NK-92 (cell line): ENCODE measurements around the gene PAMR1.

Experiments
- DNase-seq: peaks from one replicate; lab custom pipeline; 2025; ENCODE audit not compliant: unreplicated experiment; lab: John Stamatoyannopoulos, UW

The PAMR1 gene

DNA sequence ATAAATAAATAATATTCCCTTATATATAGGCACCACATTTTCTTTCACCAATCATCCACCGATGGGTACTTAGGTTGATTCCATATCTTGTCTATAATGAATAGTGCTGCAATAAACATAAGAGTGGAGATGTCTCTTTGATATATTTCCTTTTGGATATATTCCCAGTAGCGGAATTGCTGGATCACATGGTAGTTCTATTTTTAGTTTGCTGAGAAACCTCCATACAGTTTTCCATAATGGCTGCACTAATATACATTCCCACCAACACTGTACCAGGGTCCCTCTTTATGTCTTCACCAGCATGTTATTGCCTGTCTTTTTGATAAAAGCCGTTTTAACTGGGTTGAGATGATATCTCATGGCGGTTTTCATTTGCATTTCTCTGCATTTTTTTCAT lies 23.6 kb downstream of the PAMR1 start:
- DNase-seq: no peak

GRCh38 chr11:35500744-35501143 lies 24.7 kb downstream of the PAMR1 start:
- DNase-seq: no peak

DNA sequence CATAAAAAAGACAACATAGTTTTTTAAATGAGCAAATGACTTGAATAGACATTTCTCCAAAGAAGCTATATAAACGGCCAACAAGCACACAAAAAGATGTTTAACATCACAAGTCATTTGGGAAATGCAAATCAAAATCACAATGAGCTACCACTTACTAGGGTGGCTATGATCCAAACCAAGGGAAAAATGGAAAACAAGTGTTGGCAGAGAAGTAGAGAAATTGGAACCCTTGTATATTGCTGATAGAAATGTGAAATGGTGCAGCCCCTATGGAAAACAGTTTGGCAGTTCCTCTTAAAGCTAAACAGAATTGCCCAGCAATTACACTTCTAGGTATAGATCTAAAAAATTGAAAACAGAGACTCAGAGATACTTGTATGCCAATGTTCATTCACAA lies 29.0 kb downstream of the PAMR1 start:
- no peak for DNase-seq

- DNase-seq: no peak
Observed at GRCh38 chr11:35494957-35495490, 30.4 kb downstream of the PAMR1 start.

GRCh38 chr11:35491231-35491871 lies 34.1 kb downstream of the PAMR1 start:
- DNase-seq: no peak

DNA sequence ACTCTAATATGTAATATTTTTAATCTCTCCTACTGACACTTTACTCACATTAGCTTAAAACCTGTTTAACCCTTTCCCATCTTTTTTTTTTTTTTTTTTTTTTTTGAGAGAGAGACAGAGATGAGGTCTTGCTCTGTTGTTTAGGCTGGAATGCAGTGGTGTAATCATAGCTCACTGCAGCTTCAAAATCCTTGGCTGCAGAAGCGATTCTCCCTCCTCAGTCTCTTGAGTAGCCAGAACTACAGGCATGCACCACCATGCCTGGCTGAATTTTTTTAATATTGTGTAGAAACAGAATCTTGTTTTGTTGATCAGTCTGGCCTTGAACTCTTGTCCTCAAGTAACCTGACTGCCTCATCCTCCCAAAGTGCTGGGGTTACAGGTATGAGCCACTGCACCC lies 37.3 kb downstream of the PAMR1 start:
- DNase-seq: no peak

DNA sequence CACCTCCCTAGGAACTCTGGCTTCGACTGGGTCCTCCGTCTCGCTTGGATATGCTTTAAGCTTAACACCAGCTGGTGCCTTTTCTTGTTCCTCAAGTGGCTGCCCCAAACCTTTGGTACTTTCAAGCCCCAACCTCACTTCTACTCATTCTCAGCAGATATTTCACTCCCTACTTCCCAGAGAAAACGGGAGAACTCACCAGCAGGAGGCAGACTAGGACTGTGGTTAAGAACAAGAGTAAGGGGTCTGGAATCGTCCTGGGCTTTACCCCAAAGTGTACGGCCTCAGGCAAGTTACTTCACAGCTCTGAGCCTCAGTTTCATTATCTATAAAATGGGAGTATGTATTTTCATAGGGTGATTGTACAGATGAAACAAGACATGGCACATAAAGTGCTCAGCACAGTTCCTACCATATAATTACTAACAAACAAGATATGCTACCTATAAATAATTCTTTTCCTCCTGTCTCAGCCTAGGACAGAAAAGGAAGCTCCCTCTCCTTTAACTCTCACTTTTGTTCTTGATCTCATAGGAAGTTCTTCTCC lies 37.8 kb downstream of the PAMR1 start:
- DNase-seq: no peak

DNA sequence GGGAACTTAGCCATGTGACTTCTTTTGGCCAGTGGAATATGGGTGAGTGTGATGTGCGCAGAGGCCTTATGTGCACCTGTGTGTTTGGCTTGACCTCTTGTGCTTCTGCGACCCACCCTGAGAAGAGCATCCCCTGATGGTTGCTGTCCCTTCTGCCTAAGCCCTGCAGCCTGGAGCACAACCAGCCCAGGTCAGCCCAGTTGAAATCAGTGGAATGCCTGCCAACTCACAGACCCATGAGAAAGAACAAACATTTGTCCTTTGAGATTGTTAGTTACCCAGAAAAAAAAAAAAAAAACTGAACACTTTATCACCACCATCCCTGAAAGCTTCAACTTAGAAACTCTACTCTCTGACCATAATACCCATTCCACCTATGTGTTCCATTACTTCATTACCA lies 38.5 kb downstream of the PAMR1 start:
- no peak for DNase-seq

DNA sequence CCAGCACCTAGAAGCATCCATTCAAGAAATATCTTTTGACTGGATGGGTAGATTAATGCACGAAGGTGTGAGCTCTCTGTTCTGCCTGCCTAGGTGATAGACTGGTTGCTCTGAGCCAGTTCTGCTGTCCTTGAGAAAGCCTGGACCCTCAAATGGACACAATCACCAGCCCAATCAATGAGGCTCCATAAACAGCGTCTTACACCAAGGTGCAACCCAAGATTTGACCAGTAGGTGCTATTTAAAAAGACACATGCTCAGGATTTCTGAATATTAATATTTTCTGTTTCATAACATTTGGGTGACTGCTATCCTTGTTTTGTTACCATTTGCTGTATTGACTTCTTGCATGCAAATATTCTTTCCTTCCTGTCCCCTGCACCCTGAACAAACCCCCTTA lies 39.0 kb downstream of the PAMR1 start:
- DNase-seq: no peak

- DNase-seq: no peak
Observed at GRCh38 chr11:35485656-35486322, 39.6 kb downstream of the PAMR1 start.

GRCh38 chr11:35484435-35484834 lies 41.0 kb downstream of the PAMR1 start:
- no peak for DNase-seq

DNA sequence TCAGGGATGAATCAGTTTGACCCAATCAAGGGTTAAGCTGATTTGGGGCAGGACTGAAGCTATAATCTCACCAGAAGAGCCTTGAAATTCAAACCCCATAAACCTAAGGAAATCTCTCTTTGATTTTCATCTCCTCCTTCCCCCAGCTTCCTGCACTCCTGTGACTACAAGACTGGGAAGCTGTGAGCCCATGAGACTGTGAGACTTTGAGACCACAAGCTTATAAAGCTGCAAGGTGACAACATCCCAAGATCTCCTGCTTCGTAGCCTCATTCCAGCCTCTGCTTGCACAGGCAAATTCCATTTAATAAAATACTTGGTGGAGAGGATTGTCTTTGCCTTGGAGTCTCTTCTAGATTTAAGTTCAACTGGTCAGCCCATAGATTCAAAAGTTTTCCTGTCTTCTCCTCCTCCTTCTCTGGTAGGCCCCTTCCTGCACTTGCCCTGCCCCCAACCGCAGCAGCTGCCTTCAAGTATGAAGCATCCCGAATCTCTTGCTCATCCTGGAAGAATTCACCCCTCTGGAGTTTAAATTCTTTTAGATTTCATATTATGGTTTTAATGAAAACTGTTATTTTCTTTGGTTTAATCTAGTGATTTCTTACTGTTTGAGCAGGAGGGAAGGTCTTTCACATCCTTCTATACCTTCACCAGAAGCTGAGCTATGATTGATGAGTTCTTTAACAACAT lies 42.1 kb downstream of the PAMR1 start:
- DNase-seq: no peak

- DNase-seq: no peak
Observed at GRCh38 chr11:35479731-35480130, 45.7 kb downstream of the PAMR1 start.

- DNase-seq: no peak
Observed at GRCh38 chr11:35478471-35479091, 46.8 kb downstream of the PAMR1 start.

- no peak for DNase-seq
Observed at GRCh38 chr11:35477901-35478300, 47.5 kb downstream of the PAMR1 start.

DNA sequence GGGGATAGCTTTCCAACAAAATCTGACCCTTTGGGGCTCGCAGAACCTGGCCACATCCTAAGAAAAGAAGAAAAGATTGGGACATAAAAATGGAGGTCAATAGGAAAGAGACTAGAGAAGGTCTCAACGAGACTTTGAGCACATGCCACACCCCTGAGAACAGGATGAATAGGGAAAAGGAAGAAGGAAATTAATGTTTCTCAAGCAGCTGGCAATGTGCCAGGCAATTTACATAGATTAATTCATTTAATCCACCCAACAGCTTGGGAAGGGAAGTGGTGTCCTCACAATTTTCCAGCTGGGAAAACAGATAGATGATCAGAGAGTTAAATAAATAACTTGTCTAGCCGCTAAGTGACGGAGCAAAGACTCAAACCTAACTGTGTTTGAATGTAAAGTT lies 50.7 kb downstream of the PAMR1 start:
- no peak for DNase-seq

DNA sequence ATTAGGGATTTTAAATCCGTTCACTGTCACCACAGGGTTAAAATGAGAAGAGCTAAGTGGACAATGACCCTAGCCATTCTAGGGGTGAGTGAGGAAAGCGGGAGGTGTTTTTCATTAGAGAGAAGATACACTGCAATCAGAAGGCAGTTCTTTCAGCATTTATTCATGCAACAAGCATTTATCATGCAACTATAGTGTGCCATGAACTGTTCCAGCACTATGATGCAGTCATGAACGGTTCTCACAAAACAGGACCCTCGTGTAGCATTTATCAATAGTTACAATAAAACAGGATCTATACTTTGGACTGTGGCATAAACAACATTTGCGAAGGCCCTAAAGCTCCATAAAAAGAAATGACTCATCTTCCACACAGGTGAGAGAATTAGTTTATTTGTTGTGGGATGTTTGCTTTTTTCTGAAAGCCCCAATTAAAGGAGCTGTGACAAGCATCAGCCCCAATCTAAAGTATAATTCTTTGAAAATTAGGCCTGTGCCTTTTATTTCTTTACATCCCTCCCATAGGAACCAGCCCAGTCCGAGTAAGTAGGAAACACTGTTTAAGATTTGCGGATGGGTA lies 51.5 kb downstream of the PAMR1 start:
- no peak for DNase-seq

GRCh38 chr11:35470616-35471015 lies 54.8 kb downstream of the PAMR1 start:
- DNase-seq: no peak

DNA sequence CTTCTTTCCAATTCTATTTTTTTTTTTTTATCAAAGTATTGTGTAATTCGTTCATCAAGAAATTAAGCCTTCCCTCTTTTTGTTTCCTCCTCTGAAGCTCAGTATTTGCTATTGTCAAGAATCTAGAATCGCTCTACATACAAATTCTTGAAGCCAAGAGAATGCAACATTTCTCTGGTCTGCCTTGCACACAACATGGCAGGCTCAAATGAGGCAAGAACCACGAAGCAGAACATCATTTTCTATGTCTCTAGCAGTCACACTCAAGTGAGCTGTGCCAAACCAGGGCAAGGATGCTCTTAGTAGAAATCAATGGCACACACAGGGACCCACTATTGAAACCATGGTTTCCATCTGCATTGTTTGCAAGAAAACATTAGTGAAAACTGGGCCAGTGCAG lies 59.4 kb downstream of the PAMR1 start:
- no peak for DNase-seq

DNA sequence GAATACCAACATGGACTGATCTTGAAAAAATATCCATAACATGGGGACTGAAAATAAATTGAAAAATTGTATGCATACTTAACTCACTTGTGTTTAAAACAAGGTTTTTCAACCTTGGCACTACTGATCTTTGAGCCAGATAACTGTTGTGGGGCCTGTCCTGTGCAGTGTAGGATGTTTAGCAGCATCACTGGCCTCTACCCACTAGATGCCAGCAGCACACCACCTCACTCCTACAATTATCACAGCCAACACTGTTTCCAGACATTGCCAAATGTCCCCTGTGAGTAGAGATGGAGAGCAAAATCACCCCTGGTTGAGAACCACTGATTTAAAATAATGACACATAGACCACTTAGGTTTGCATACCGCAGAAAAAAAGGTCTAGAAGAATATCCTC lies 61.1 kb downstream of the PAMR1 start:
- DNase-seq: no peak

GRCh38 chr11:35463331-35463751 lies 62.1 kb downstream of the PAMR1 start:
- no peak for DNase-seq
